SK-N-SH treated with all-trans-retinoic acid at 6 μM for 48 hours (cell line): ENCODE results near the gene FAM98A.

ENCODE experiments used
- ATAC-seq: fragments of 200-7000 bp; cut with Tn5 transposase; 3 replicates; pipeline ENCODE4 v1.9.1; 2020; ENCODE audit warnings: mild to moderate bottlenecking, moderate library complexity
- ARNTL ChIP-seq: fragments of 450-650 bp; formaldehyde crosslinking; IDR thresholded peaks from 2 replicates; pipeline ENCODE4 v1.5.0; 2020; ENCODE audit warnings: low read depth, mild to moderate bottlenecking, moderate library complexity, borderline replicate concordance
- BACH2 ChIP-seq: fragments of 250-450 bp; sonication (Bioruptor Pico); IDR thresholded peaks from 2 replicates; pipeline ENCODE4 v1.9.0; 2021; ENCODE audit warnings: mild to moderate bottlenecking, borderline replicate concordance
- ESRRG ChIP-seq: fragments of 250-450 bp; sonication (Bioruptor Pico); IDR thresholded peaks from 2 replicates; pipeline ENCODE4 v1.6.1; 2021; ENCODE audit warnings: mild to moderate bottlenecking
- GLIS3 ChIP-seq: fragments of 250-450 bp; sonication (Bioruptor Pico); IDR thresholded peaks from 2 replicates; pipeline ENCODE4 v1.5.0; 2020; ENCODE audit warnings: mild to moderate bottlenecking, moderate library complexity
- ISL1 ChIP-seq: fragments of 250-450 bp; sonication (Bioruptor Pico); IDR thresholded peaks from 2 replicates; pipeline ENCODE4 v2.1.2; 2022; ENCODE audit warnings: mild to moderate bottlenecking, moderate library complexity
- PPARA ChIP-seq: fragments of 250-450 bp; sonication (Bioruptor Pico); IDR thresholded peaks from 2 replicates; pipeline ENCODE4 v1.5.0; 2020; ENCODE audit warnings: mild to moderate bottlenecking, borderline replicate concordance
- RARB ChIP-seq: fragments of 250-450 bp; sonication (Bioruptor Pico); IDR thresholded peaks from 2 replicates; pipeline ENCODE4 v1.8.0; 2021; ENCODE audit warnings: mild to moderate bottlenecking, moderate library complexity
- TCF4 ChIP-seq: fragments of 250-450 bp; sonication (Bioruptor Pico); IDR thresholded peaks from 2 replicates; pipeline ENCODE4 v1.8.0; 2021; ENCODE audit warnings: mild to moderate bottlenecking, moderate library complexity, borderline replicate concordance
- TOX ChIP-seq: fragments of 250-450 bp; sonication (Bioruptor Pico); IDR thresholded peaks from 2 replicates; pipeline ENCODE4 v1.8.0; 2021; ENCODE audit warnings: mild to moderate bottlenecking, moderate library complexity, borderline replicate concordance
- ZC3H10 ChIP-seq: fragments of 250-450 bp; sonication (Bioruptor Pico); IDR thresholded peaks from 2 replicates; pipeline ENCODE4 v1.5.1; 2021; ENCODE audit warnings: mild to moderate bottlenecking, moderate library complexity
- ZFP3 ChIP-seq: fragments of 250-450 bp; sonication (Bioruptor Pico); IDR thresholded peaks from 2 replicates; pipeline ENCODE4 v1.5.0; 2020; ENCODE audit warnings: mild to moderate bottlenecking, moderate library complexity
- ZFP30 ChIP-seq: fragments of 450-650 bp; formaldehyde crosslinking; IDR thresholded peaks from 2 replicates; pipeline ENCODE4 v1.5.0; 2022; ENCODE audit warnings: mild to moderate bottlenecking, moderate library complexity
- ZNF565 ChIP-seq: fragments of 450-650 bp; formaldehyde crosslinking; conservative IDR thresholded peaks from 2 replicates; pipeline ENCODE4 v1.5.0; 2020; ENCODE audit warnings: low read depth, mild to moderate bottlenecking, moderate library complexity
- ZNF70 ChIP-seq: fragments of 450-650 bp; formaldehyde crosslinking; IDR thresholded peaks from 2 replicates; pipeline ENCODE4 v1.5.0; 2020; ENCODE audit warnings: mild to moderate bottlenecking, moderate library complexity
- TF ChIP-seq, protein P1 (sequence below): fragments of 250-450 bp; sonication (Bioruptor Pico); IDR thresholded peaks from 2 replicates; pipeline ENCODE4 v1.5.0; 2020; ENCODE audit warnings: mild to moderate bottlenecking, moderate library complexity
- TF ChIP-seq, protein P2 (sequence below): fragments of 250-450 bp; sonication (Bioruptor Pico); IDR thresholded peaks from 2 replicates; pipeline ENCODE4 v1.8.0; 2020; ENCODE audit warnings: mild to moderate bottlenecking, moderate library complexity, borderline replicate concordance
- TF ChIP-seq, protein P3 (sequence below): fragments of 250-450 bp; sonication (Bioruptor Pico); IDR thresholded peaks from 2 replicates; pipeline ENCODE4 v1.8.0; 2021; ENCODE audit warnings: low read depth, mild to moderate bottlenecking, moderate library complexity, borderline replicate concordance
- TF ChIP-seq, protein P4 (sequence below): fragments of 250-450 bp; sonication (Bioruptor Pico); IDR thresholded peaks from 2 replicates; pipeline ENCODE4 v1.5.1; 2021; ENCODE audit warnings: mild to moderate bottlenecking, moderate library complexity
- TF ChIP-seq, protein P5 (sequence below): fragments of 250-450 bp; sonication (Bioruptor Pico); IDR thresholded peaks from 2 replicates; pipeline ENCODE4 v1.5.1; 2020; ENCODE audit warnings: low read depth, mild to moderate bottlenecking, moderate library complexity

The FAM98A gene

DNA sequence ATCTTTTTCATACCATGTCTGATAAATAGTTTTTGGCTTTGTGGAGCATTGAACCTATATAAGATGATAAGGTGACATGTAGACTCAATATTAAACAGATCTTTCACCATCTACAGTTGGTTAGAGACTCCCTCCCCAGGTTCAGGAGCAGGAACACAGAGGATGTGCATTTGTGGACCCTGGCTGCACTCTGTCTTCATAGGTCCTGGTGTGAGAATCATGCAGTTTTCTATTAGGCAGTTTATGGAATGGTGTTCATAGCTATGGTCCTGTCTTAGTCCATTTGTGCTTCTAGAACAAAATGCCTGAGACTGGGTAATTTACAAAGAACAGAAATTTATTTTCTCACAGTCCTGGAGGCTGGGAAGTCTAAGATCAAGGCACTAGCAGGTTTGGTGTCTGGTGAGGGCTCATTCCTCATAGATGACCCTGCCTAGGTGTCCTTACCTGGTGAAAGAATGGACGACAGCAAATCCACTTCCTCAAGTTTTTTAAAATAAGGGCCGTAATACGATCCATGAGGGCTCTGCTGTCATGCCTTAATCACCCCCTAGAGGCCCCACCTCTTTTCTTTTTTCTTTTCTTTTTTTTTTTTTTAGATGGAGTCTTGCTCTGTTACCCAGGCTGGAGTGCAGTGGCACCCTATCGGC lies 35.3 kb upstream of the FAM98A start (continued):
- TF ChIP-seq, protein P1, sequence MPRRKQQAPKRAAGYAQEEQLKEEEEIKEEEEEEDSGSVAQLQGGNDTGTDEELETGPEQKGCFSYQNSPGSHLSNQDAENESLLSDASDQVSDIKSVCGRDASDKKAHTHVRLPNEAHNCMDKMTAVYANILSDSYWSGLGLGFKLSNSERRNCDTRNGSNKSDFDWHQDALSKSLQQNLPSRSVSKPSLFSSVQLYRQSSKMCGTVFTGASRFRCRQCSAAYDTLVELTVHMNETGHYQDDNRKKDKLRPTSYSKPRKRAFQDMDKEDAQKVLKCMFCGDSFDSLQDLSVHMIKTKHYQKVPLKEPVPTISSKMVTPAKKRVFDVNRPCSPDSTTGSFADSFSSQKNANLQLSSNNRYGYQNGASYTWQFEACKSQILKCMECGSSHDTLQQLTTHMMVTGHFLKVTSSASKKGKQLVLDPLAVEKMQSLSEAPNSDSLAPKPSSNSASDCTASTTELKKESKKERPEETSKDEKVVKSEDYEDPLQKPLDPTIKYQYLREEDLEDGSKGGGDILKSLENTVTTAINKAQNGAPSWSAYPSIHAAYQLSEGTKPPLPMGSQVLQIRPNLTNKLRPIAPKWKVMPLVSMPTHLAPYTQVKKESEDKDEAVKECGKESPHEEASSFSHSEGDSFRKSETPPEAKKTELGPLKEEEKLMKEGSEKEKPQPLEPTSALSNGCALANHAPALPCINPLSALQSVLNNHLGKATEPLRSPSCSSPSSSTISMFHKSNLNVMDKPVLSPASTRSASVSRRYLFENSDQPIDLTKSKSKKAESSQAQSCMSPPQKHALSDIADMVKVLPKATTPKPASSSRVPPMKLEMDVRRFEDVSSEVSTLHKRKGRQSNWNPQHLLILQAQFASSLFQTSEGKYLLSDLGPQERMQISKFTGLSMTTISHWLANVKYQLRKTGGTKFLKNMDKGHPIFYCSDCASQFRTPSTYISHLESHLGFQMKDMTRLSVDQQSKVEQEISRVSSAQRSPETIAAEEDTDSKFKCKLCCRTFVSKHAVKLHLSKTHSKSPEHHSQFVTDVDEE (CRISPR knock-in tag) = no peak
- no peak for TF ChIP-seq RARB
- no peak for TF ChIP-seq ISL1 (CRISPR knock-in tag)

DNA sequence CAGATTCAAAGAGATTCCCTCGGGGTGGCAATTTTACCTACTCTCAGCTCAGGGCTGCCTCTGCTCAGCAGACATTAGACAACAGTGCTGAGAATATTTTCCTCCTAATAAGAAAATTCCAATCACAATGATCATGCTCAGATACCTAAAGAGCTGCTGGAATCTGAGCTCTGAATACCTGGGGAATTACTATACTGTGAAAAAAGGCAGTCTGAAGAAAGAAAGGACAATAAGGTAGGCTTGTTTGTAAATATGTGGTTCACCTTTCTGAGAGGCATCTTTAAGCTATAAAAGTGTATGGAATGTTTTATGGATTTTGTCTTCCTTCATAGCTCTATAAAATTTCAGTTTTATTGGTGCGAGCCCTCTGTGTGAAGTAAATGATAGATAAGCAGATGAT lies 34.2 kb upstream of the FAM98A start:
- ATAC-seq = no peak
- TF ChIP-seq BACH2 (CRISPR knock-in tag) (no peak), ZFP30 (CRISPR knock-in tag) (no peak), ZFP3 (CRISPR knock-in tag) (no peak), ESRRG (CRISPR knock-in tag) (no peak), ARNTL (CRISPR knock-in tag) (no peak), GLIS3 (CRISPR knock-in tag) (no peak)
- TF ChIP-seq, protein P2, sequence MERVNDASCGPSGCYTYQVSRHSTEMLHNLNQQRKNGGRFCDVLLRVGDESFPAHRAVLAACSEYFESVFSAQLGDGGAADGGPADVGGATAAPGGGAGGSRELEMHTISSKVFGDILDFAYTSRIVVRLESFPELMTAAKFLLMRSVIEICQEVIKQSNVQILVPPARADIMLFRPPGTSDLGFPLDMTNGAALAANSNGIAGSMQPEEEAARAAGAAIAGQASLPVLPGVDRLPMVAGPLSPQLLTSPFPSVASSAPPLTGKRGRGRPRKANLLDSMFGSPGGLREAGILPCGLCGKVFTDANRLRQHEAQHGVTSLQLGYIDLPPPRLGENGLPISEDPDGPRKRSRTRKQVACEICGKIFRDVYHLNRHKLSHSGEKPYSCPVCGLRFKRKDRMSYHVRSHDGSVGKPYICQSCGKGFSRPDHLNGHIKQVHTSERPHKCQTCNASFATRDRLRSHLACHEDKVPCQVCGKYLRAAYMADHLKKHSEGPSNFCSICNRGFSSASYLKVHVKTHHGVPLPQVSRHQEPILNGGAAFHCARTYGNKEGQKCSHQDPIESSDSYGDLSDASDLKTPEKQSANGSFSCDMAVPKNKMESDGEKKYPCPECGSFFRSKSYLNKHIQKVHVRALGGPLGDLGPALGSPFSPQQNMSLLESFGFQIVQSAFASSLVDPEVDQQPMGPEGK (CRISPR knock-in tag) = no peak

DNA sequence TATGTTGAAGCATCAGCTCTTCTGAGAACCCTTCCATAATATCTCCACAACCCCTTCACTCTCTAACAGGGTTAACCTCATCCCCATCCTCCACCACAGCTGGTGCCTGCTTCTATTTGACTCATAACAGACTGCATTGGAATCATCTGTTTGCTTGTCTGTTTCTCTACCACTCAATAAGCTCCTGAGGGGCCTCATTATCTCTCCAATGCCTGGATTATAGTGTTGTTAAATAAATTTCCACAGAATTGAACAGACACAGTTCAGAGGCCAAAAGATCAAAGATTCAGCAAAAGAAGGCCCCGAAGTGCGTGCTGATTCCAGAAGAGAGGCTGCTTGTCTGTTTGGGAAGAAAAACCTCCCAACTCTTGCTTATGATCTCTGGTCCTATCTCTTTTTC lies 33.7 kb upstream of the FAM98A start:
- TF ChIP-seq ZFP30 (CRISPR knock-in tag) (no peak), RARB (no peak), ZC3H10 (CRISPR knock-in tag) (no peak)
- TF ChIP-seq, protein P2 (CRISPR knock-in tag) = no peak
- TF ChIP-seq, protein P3, sequence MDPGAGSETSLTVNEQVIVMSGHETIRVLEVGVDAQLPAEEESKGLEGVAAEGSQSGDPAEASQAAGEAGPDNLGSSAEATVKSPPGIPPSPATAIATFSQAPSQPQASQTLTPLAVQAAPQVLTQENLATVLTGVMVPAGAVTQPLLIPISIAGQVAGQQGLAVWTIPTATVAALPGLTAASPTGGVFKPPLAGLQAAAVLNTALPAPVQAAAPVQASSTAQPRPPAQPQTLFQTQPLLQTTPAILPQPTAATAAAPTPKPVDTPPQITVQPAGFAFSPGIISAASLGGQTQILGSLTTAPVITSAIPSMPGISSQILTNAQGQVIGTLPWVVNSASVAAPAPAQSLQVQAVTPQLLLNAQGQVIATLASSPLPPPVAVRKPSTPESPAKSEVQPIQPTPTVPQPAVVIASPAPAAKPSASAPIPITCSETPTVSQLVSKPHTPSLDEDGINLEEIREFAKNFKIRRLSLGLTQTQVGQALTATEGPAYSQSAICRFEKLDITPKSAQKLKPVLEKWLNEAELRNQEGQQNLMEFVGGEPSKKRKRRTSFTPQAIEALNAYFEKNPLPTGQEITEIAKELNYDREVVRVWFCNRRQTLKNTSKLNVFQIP (CRISPR knock-in tag) = no peak
- no peak for ATAC-seq

DNA sequence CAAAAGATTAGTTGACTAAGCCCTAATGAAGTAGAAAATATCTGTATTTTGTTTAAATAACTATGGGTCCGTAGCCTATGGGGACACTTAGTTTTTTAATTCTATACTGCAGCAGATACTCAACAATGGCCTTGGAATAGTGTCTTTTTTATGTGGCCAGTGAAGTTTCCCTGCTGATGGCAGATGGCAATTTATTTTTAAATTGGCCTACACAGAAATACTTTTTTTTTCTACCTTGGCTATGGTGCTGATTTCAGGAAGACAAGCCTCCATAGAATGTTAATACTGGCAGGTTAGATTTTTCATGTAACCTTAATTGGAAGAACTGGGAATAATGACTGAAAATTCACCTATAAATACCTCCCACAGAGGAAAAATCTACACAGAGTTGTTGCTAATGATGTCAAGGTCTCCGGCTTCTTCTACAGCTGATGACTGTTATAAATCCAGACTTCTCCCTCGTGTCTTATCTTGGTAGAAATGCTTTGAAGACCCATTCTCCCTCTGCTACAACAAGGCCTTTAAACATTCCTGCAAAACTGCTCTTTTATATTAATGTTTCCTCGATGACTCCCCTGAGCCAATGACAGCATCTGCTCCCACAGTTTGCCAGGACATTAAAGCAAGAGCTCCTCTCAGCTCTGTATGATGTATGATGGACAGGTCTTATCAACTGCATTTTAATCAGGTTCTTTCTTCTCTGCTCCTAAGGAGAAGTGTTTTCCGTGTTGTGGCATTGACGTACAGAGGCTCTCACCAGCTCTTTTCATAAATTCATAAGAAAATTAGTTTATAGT lies 29.1 kb upstream of the FAM98A start:
- TF ChIP-seq BACH2 (CRISPR knock-in tag) (no peak), ESRRG (CRISPR knock-in tag) (no peak)
- ATAC-seq = no peak

DNA sequence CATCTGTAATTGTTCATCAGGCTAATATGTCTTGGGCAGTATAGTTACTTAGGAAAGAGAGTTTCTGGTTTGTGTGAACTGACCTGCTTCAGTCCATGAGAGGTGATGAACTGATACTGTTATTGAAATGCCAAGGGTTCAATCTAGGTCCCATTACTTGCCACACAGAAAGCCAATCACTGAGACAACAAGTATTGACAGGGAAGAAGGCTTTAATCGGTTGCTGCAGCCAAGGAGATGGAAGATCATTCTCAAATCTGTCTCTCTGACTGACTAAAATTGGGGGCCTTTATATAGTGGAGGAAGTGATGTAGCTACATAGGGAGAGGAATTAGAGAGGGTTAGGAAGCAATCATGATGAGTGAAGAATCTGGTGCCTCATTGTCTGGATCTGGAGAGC lies 19.9 kb upstream of the FAM98A start:
- no peak for ATAC-seq
- no peak for TF ChIP-seq TCF4 (CRISPR knock-in tag)
- no peak for TF ChIP-seq ARNTL (CRISPR knock-in tag)
- TF ChIP-seq, protein P4, sequence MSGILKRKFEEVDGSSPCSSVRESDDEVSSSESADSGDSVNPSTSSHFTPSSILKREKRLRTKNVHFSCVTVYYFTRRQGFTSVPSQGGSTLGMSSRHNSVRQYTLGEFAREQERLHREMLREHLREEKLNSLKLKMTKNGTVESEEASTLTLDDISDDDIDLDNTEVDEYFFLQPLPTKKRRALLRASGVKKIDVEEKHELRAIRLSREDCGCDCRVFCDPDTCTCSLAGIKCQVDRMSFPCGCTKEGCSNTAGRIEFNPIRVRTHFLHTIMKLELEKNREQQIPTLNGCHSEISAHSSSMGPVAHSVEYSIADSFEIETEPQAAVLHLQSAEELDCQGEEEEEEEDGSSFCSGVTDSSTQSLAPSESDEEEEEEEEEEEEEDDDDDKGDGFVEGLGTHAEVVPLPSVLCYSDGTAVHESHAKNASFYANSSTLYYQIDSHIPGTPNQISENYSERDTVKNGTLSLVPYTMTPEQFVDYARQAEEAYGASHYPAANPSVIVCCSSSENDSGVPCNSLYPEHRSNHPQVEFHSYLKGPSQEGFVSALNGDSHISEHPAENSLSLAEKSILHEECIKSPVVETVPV (CRISPR knock-in tag) = no peak
- no peak for TF ChIP-seq GLIS3 (CRISPR knock-in tag)
- TF ChIP-seq, protein P3 (CRISPR knock-in tag) = no peak
- no peak for TF ChIP-seq ZNF70 (CRISPR knock-in tag)
- TF ChIP-seq TOX (CRISPR knock-in tag) = no peak
- TF ChIP-seq RARB = no peak
- TF ChIP-seq, protein P5, sequence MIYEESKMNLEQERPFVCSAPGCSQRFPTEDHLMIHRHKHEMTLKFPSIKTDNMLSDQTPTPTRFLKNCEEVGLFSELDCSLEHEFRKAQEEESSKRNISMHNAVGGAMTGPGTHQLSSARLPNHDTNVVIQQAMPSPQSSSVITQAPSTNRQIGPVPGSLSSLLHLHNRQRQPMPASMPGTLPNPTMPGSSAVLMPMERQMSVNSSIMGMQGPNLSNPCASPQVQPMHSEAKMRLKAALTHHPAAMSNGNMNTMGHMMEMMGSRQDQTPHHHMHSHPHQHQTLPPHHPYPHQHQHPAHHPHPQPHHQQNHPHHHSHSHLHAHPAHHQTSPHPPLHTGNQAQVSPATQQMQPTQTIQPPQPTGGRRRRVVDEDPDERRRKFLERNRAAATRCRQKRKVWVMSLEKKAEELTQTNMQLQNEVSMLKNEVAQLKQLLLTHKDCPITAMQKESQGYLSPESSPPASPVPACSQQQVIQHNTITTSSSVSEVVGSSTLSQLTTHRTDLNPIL = no peak
- TF ChIP-seq PPARA (CRISPR knock-in tag) = no peak
- TF ChIP-seq ESRRG (CRISPR knock-in tag) = no peak
- TF ChIP-seq ZC3H10 (CRISPR knock-in tag) = no peak
- no peak for TF ChIP-seq ZNF565 (CRISPR knock-in tag)
